ENCODE measurements around the gene MTFP1.
"Not testable (repeated sequence)": the region's sequence is repeated elsewhere in the genome, so short reads cannot be mapped to it uniquely, and the experiment has no call there.

The MTFP1 gene

DNA sequence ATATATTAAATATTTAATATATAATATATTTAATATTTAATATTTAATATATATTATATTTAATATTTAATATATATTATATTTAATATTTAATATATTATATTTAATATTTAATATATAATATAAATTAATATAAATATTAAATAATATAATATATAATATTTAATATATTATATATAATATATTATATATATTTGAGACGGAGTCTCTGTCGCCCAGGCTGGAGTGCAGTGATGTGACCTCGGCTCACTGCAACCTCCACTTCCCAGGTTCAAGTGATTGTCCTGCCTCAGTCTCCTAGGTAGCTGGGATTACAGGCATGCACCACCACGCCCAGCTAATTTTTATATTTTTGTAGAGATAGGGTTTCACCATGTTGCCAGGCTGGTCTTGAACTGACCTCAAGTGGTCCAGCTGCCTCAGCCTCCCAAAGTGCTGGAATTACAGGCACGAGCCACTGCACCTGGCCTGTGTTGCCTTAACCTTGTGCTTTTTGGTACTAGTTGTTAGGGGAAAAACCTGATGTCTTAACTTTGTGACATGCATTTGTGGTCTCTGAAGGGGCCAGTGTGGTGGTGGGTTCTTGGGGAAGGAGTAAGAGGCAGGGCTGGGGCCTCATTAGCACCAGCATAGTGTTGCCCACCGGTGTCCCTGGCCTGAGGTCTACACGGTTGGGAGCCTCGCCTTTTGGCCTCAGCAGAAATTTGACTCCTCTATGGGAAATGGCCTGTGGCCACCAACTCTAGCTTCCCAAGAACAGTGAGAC is 29.7 kb downstream of the MTFP1 start:
- no peak for DNase-seq (ENCODE audit: low read depth in 3 of 3)

DNA sequence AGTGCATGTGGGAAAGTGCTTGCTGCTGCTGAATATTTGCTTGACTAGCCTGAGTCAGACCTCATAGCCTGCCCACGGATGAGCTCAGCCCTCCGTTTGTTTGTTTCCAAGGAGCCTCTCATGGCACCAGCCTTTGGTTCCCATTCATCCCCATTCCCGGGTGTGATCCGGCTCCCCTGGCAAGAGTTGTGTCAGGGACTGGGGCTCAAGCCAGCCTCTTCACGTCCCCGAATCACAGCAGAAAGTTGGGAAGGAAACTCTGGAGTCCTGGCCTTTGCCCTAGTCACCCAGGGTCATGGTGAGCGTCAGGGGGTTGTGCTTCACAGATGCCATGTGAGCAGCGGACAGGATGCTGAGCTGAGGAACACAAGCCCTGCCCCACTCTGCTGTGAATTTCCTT is 32.4 kb downstream of the MTFP1 start:
- DNase-seq (ENCODE audit: low read depth in 3 of 3): no peak

DNA sequence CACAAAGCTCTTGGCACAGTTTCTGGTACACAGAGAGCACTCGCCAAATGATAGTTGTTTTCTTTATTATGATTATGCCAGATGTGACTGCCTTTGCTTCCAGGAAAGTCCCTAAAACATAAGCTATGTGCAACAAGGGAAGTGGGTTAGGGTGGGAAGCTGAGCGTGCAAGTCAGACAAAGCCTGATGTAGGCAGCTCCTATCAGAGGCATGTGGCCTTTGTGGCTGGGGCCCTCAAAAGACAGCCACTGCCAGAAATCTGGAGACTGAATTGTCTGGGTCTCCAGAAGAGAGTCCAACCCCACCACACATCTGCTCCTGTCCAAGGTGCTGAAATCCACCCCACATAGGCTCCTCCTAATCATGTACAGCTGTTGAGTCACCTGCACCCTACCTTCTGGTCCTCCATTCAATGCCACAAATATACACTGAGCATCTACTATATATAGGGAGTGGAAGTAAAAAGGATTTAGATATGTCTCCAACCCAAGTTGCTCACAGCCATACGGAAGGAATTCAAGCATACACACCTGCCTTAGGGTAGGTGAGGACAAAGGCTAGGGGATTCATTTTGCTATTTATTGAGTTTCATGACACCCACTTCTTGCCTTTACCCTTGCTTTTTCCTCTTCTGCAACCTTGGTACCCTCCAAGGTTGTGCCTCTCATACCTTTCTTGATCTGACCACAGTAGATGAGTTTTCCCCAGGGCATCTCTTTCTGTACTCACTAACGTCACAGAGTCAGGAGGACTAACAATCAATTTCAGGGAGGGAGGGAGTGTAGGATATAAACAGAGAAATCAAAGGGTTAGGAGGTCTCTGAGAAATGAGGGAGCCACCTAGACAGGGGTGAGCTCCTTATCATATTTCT is 33.8 kb downstream of the MTFP1 start:
- DNase-seq (ENCODE audit: low read depth in 3 of 3): no peak

DNA sequence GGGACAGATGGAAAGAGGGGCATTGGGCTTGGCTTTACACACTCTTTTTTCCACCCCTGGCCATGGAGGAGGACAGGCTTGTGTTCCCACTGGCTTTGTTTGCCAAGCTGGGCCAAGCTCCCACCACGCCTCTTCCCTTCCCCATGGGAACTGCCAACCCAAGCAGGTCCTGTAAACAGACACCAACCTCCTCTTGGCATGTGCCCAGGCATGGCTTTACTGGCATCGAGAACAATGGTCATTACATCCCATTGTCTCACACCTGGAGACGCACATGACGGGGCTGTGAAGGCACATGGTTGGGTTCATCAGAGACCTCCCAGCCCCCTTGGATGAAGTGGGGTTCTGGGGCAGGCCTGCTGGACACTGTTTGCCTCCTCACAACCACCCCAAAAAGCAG is 34.6 kb downstream of the MTFP1 start:
- DNase-seq (ENCODE audit: low read depth in 3 of 3): no peak

DNA sequence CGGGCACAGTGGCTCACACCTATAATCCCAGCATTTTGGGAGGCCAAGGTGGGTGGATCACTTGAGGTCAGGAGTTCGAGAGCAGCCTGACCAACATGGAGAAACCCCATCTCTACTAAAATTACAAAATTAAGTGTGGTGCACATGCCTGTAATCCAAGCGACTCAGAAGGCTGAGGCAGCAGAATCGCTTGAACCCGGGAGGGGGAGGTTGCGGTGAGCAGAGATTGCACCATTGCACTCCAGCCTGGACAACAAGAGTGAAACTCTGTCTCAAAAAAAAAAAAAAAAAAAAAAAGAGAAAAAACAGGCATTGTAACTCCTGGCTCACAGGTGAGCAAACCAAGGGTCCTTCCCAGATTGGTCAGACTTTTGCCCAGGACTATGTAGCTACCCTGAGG is 35.0 kb downstream of the MTFP1 start:
- DNase-seq (ENCODE audit: low read depth in 3 of 3): not testable (repeated sequence)

DNA sequence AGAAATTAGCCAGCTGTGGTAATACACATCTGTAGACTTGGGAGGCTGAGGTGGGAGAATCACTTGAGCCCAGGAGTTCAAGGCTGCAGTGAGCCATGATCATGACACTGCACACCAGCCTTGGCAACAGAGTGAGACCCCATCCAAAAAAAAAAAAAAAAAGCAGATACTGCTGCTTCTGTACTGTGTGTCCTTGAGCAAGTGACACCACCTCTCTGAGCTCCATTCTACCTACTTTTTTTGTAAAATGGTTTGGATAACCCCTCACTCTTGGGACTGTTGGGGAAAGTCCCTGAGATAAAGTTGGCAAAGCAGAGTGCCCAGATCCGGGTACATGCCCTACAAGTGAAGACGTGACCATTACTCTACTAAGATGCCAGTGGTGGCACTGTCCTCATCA is 43.6 kb downstream of the MTFP1 start:
- DNase-seq (ENCODE audit: low read depth in 3 of 3): no peak

DNA sequence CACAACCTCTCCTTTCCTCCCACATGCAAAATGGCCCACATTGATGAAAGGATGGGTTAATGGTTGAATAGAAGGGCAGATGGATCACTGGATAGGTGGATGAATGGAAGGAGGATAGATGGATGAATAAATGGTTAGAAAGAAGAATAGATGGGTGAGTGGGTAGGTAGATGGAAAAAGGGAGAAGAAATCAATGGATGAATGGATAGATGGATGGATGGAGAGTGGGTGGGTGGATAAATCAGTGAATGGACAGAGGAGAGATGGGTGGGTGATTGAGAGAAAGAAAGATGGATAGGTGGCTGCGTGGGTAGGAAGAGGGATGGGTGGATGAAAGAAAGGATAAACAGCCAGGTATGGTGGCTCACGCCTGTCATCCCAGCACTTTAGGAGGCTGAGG is 45.1 kb downstream of the MTFP1 start:
- DNase-seq (ENCODE audit: low read depth in 3 of 3): no peak

DNA sequence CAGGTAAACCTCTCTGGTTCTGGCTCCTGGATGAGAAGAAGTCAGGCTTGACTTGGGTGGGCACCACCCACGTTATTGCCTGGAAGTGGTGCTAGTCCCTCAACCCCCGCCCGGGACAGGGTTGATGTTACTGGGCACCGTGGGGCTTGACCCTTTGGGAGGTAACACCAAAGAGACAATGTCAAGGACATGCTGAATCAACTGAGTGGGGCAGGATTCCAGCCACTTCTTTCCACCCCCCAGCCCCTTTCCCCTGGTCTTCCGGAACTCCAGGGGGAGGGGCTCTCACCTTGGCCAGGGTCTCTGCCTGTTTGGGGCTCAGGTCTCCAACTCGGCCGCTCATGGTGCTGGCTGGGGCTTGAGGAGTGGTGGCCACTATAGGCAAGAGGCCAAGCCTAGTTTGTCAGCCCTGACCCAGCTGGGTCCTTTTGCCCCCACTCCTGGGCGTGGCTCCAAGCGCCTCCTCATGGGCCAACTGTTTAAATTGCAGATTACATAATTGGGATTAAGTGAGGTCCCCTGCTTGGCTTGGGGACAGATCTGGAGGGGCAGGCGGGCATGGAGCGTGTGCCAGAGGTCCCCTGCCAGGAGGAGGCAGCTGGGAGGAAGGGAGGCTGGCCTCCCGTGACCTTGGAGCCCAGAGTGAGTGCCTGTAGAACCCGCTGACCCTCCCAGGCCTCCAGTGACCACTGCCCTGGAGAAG is 46.2 kb downstream of the MTFP1 start, which contains the start of gene SEC14L3:
Gene SEC14L3, minus strand, starts transcription at position 402 of the 703 bp plus-strand sequence. Its CDS starts 59 bp downstream, at position 343.
- DNase-seq (ENCODE audit: low read depth in 3 of 3): no peak

DNA sequence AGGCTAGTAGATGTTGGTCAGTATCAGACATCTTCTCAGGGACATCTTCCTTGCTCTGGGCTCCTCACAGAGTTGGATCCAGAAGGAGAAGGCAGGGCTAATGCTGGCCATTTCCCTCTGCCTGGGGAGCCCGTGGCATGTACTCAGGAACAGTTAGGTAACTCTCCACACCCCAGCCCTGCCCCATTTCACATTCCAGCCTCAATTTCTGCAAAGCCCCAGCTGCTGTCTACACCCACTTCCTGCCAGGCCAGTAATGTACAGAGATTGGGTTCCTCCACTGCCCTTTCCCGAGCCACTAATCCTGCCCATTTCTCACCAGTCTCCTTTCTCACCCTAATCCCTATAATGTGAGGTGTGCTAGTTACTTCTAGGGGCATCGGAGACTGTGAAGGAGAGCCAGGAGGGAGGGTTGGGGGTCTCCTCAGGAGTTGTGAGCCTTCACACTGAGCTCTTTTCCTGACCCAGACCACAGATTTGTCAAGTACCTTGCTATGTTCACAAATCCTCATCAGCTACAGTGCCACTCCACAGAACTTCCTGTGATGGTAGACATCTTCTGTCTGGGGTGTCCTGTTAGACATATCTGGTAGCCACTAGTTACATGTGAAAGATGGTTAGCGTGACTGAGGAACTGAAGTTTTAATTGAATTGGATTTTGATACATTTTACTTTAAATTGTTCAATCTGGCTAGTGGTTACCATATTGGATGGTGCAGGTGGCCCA is 47.6 kb downstream of the MTFP1 start:
- no peak for DNase-seq (ENCODE audit: low read depth in 3 of 3)

DNA sequence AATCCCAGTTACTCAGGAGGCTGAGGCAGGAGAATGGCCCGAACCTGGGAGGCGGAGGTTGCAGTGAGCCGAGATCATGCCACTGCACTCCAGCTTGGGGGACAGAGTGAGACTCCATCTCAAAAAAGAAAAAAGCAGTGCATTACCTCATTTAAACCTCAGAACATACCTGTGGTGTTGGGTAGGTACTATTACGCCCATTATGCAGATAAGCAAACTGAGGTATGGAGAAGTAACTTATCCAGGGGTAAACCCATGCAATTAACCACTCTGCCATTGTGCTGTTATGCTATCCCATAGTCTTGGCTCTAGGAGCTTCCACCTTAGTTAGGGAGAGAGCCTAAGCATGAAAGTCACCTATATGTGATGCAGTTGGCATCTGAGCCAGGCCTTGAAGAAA is 48.6 kb downstream of the MTFP1 start:
- no peak for DNase-seq (ENCODE audit: low read depth in 3 of 3)

DNA sequence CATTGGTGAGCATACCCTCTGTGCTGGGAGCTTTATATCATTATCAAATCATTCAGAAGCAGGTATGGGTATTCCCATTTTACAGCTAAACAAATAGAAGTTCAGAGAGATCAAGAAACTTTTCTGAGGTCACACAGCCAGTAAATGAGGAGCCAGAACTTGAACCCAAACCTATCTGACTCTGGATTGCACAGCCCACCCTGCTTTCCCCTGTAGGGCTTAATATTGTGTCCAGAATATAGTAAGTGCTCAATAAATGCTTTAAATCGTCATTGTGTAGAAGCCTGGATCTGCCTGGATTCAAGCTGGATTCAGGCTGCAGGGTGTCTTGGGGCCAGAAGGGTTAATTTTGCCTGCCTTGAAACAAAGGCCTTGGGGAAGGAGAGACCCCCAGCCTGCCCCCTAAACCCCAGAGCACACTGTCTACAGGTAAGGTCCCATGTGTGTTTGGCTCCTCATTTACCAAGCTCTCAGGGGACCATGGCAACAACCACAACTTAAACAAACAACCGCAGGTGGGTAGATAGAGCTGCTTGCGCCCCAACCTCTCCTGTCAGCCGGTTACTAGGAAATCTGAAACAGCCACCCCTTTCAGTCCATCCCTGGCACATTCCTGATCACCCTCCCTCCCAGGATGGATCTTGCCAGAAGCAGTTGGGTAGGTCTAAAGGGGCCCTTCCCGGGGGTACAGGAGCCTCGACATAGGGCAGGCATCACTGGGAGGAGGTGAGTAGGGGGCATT is 49.3 kb downstream of the MTFP1 start:
- DNase-seq (ENCODE audit: low read depth in 3 of 3): no peak
